GM21423 (cell line): ENCODE results near the gene GALNT1.
A peak's percentile ranks its signal among the peaks of the same experiment; 100 is the strongest.
"Not testable (repeated sequence)": the region's sequence is repeated elsewhere in the genome, so short reads cannot be mapped to it uniquely, and the experiment has no call there.

Experiments
- ATAC-seq: cut with Tn5 transposase; IDR thresholded peaks from one replicate; pipeline ENCODE4 v1.9.1; 2021; ENCODE audit warnings: mild to moderate bottlenecking, moderate library complexity; ENCODE audit not compliant: unreplicated experiment

GALNT1 gene

GRCh38 chr18:35581546-35581897 lies at the start of gene GALNT1:
Gene GALNT1 (plus strand): TSS chr18:35581740. CDS start chr18:35654663, 72,923 bp downstream.
- no peak for ATAC-seq

GRCh38 chr18:35533916-35534405 lies 47.6 kb upstream of the GALNT1 start:
- no peak for ATAC-seq

GRCh38 chr18:35535297-35535696 lies 46.2 kb upstream of the GALNT1 start:
- no peak for ATAC-seq

GRCh38 chr18:35542356-35542755 lies 39.2 kb upstream of the GALNT1 start:
- no peak for ATAC-seq

- peak; percentile 58 for ATAC-seq
Measured at GRCh38 chr18:35547008-35547605, 34.4 kb upstream of the GALNT1 start.

GRCh38 chr18:35549564-35549963 lies 32.0 kb upstream of the GALNT1 start:
- ATAC-seq, result no peak

- ATAC-seq, result no peak
Measured at GRCh38 chr18:35553300-35553699, 28.2 kb upstream of the GALNT1 start.

- not testable (repeated sequence) for ATAC-seq
Measured at GRCh38 chr18:35555538-35555937, 26.0 kb upstream of the GALNT1 start.

- no peak for ATAC-seq
Measured at GRCh38 chr18:35559867-35560266, 21.7 kb upstream of the GALNT1 start.

GRCh38 chr18:35564795-35565453 lies 16.6 kb upstream of the GALNT1 start:
- peak; percentile 80 for ATAC-seq

- ATAC-seq, result no peak
Measured at GRCh38 chr18:35566019-35566418, 15.5 kb upstream of the GALNT1 start.

- ATAC-seq, result no peak
Measured at GRCh38 chr18:35570182-35570581, 11.4 kb upstream of the GALNT1 start.

- no peak for ATAC-seq
Measured at GRCh38 chr18:35571138-35571537, 10.4 kb upstream of the GALNT1 start.

GRCh38 chr18:35572644-35573043 lies 8.9 kb upstream of the GALNT1 start:
- no peak for ATAC-seq

GRCh38 chr18:35573531-35573930 lies 8.0 kb upstream of the GALNT1 start:
- ATAC-seq, result peak; percentile 24

GRCh38 chr18:35576240-35576845 lies 5.2 kb upstream of the GALNT1 start:
- not testable (repeated sequence) for ATAC-seq

- peak; percentile 68 for ATAC-seq
Measured at GRCh38 chr18:35577045-35577848, 4.3 kb upstream of the GALNT1 start.

GRCh38 chr18:35578481-35578880 lies 3.1 kb upstream of the GALNT1 start:
- ATAC-seq, result no peak

- ATAC-seq, result no peak
Measured at GRCh38 chr18:35578936-35579335, 2.6 kb upstream of the GALNT1 start.

GRCh38 chr18:35580701-35581539 lies 620 bp upstream of the GALNT1 start:
- ATAC-seq, result no peak
